ENCODE results near the gene UBE2F. TPM values are rescaled to one million over a fixed set of nuclear protein-coding genes. Genes with fewer than 3 reads are reported as not detected.
A peak's percentile ranks its signal among the peaks of the same experiment; 100 is the strongest.

Gene UBE2F
- total and polyA plus RNA-seq, 2 of the 4 experiments (the other 2 are of a cell fraction): 44.6 to 59.8 TPM

- no peak for TF ChIP-seq RFX5 (IDR thresholded peaks at IDR 0.05; ENCODE audit: low read depth, low read length)
Observed at GRCh38 chr2:237922641-237923361, 44.0 kb upstream of the UBE2F start (continued).

- ChIA-PET POLR2A (ENCODE audit: unreplicated experiment) (no interaction called here), CTCF (interaction anchor here (0.6 to 0.9 kb wide), 6 partner anchors 16 to 338 kb away, joined by 3 to 5 read pairs (median 3); no protein-coding TSS in a partner anchor)
- Histone ChIP-seq H3K9ac (ENCODE audit: low read depth, low read length) (no peak overlapping the region), H3K27ac (ENCODE audit: insufficient read depth, low read length) (no peak overlapping the region), H2BK5ac (ENCODE audit: low read depth, low read length, poor library complexity, severe bottlenecking) (no peak overlapping the region), H3K4me1 (ENCODE audit: control insufficient read depth, insufficient read depth, low read length) (peaks cover 2% of the 10 kb centered on the region; the same call in 1 of the 2 replicates), H4K5ac (ENCODE audit: low read depth, low read length) (no peak overlapping the region), H2AK9ac (replicated peaks; ENCODE audit: low read depth, low read length, poor library complexity) (peak overlapping the region; percentile 2), H3K14ac (replicated peaks; ENCODE audit: low read depth, low read length) (0 out of 2 replicates have a peak overlapping the region, but pooled peaks have one; percentile 19), H3K79me1 (ENCODE audit: low read depth in 1 of 2, low read length in 2 of 2) (no peaks in the 10 kb centered on the region), H3K36me3 (ENCODE audit: control insufficient read depth, insufficient read depth, low read length) (no peaks in the 10 kb centered on the region), H4K91ac (ENCODE audit: insufficient read depth, low read depth, low read length) (0 out of 2 replicates have a peak overlapping the region, but pooled peaks have one; percentile 13), H3K23ac (ENCODE audit: low read depth, low read length) (no peak overlapping the region), H3K9me3 (ENCODE audit: control insufficient read depth, insufficient read depth, low read length) (no peaks in the 10 kb centered on the region), H3K9me1 (ENCODE audit: insufficient read depth, low read length) (no peaks in the 10 kb centered on the region), H4K20me1 (ENCODE audit: insufficient read depth, low read length) (no peaks in the 10 kb centered on the region), H3K4ac (ENCODE audit: low read depth, low read length) (peak overlapping the region; percentile 83), H3K4me3 (ENCODE audit: insufficient read depth, low read depth, low read length) (no peak overlapping the region), H2AK5ac (ENCODE audit: low read depth, low read length) (no peak overlapping the region), H2BK120ac (ENCODE audit: low read depth, low read length) (peak overlapping the region; percentile 35; the same call in 1 of the 2 replicates), H3K18ac (ENCODE audit: low read depth, low read length) (no peak overlapping the region), H3K4me2 (ENCODE audit: low read depth, low read length) (no peak overlapping the region), H3K56ac (ENCODE audit: extremely low read depth, insufficient read depth, low read length) (no peak overlapping the region), H2BK15ac (ENCODE audit: low read depth, low read length) (no peak overlapping the region), H2BK20ac (ENCODE audit: low read depth, low read length) (no peak overlapping the region; the same call in 1 of the 2 replicates), H4K8ac (ENCODE audit: low read depth in 2 of 2, low read length in 2 of 2) (peak overlapping the region in 1 of 2 experiments; percentile 61; a peak in 1 of 4 replicates), H3K27me3 (ENCODE audit: control insufficient read depth, insufficient read depth, low read length) (peaks cover 3% of the 10 kb centered on the region), H2AFZ (replicated peaks; ENCODE audit: low read length, poor library complexity) (peak overlapping the region; percentile 88)
- DNase-seq (peak; percentile 35), ATAC-seq (ENCODE audit: low read depth) (peak; percentile 98)
- intact Hi-C loops (cut with micrococcal nuclease) (loop anchor here (1.0 kb wide), 1 partner anchor 340 kb away; no protein-coding TSS in a partner anchor), dilution Hi-C loops (cut with HindIII; ENCODE audit: low sequenced_read_pairs, unreplicated experiment) (no loop called here), in situ Hi-C loops (cut with MboI; ENCODE audit: low sequenced_read_pairs) (no loop called here)
- TF ChIP-seq USF2 (IDR thresholded peaks at IDR 0.05; ENCODE audit: low read depth, low read length) (no peak), CTCF (conservative IDR thresholded peaks at IDR 0.05; ENCODE audit: low read depth, low read length) (peak; percentile 71), SMC3 (IDR thresholded peaks at IDR 0.05; ENCODE audit: low read depth, low read length) (peak; percentile 44), CEBPB (IDR thresholded peaks at IDR 0.05; ENCODE audit: low read depth, low read length) (no peak), MAZ (IDR thresholded peaks at IDR 0.05; ENCODE audit: borderline replicate concordance, low read depth, low read length) (peak; percentile 69; the same call in 1 of the 2 replicates), POLR2A (IDR thresholded peaks at IDR 0.05; ENCODE audit: low read depth, low read length) (no peak), CHD1 (IDR thresholded peaks at IDR 0.05; ENCODE audit: low read depth, low read length) (no peak), RAD21 (IDR thresholded peaks at IDR 0.05; ENCODE audit: low read length) (peak; percentile 73), MXI1 (IDR thresholded peaks at IDR 0.05; ENCODE audit: borderline replicate concordance, low read depth, low read length) (no peak)
- WGBS, 2 experiments (ENCODE audit: extremely low coverage in 2 of 2, insufficient read length in 1 of 2): 44% methylated on average over 17 of the region's 33 CpGs; no CpG with 5 or more reads in 1 of the 2 experiments
- no TSS peak for BruUV-seq (replicated peaks)
Observed at GRCh38 chr2:237923481-237924163, 43.2 kb upstream of the UBE2F start.
